ENCODE data around the gene ARFGAP3. TPM values are rescaled to one million over a fixed set of nuclear protein-coding genes. Genes with fewer than 3 reads are reported as not detected.

The ARFGAP3 gene
- total RNA-seq, 1 donor from 2014 or later: 59.5 TPM

- H3K27me3 Mint-ChIP-seq (ENCODE audit: low read depth, unreplicated experiment): no peaks in the 10 kb centered on the region
- peaks cover 2% of the 10 kb centered on the region for H3K4me1 Mint-ChIP-seq (ENCODE audit: low read depth, unreplicated experiment)
- H2AFZ ChIP-seq (ENCODE audit: low read depth, low read length): no peak overlapping the region
- FAIRE-seq (no peak), DNase-seq (ENCODE audit: low read depth) (no peak)
- H3K4me3 ChIP-seq (ENCODE audit: insufficient read depth, low read depth, low read length): no peak overlapping the region
- peaks cover 26% of the 10 kb centered on the region for H3K36me3 ChIP-seq (ENCODE audit: insufficient read depth, low read length)
- H3K27ac ChIP-seq (ENCODE audit: low read depth, low read length): no peak overlapping the region
- H3K4me1 ChIP-seq (ENCODE audit: insufficient read depth, low read length): no peaks in the 10 kb centered on the region
- no peaks in the 10 kb centered on the region for H3K9me3 Mint-ChIP-seq (ENCODE audit: unreplicated experiment)
- TF ChIP-seq EZH2 (IDR thresholded peaks at IDR 0.05; ENCODE audit: insufficient read depth, low read length): no peak
- no peak for TF ChIP-seq CTCF (IDR thresholded peaks at IDR 0.05; ENCODE audit: insufficient read depth, low read depth, low read length)
- H3K9me3 ChIP-seq (ENCODE audit: insufficient read depth, low read depth, low read length): no peaks in the 10 kb centered on the region
- H4K20me1 ChIP-seq (ENCODE audit: insufficient read depth, low read length): peaks cover 38% of the 10 kb centered on the region
- H3K27ac Mint-ChIP-seq (ENCODE audit: unreplicated experiment): no peak overlapping the region
- H3K4me3 Mint-ChIP-seq (ENCODE audit: unreplicated experiment): no peak overlapping the region
- H3K36me3 Mint-ChIP-seq (ENCODE audit: low read depth, unreplicated experiment): peaks cover 20% of the 10 kb centered on the region
- H3K4me2 ChIP-seq (ENCODE audit: low read length): no peak overlapping the region
- H3K9ac ChIP-seq (ENCODE audit: low read length): no peak overlapping the region
- no peaks in the 10 kb centered on the region for H3K79me2 ChIP-seq (ENCODE audit: insufficient read depth, low read length)
- H3K27me3 ChIP-seq (ENCODE audit: insufficient read depth, low read length): no peaks in the 10 kb centered on the region
These were observed 58.0 kb downstream of the ARFGAP3 start for GRCh38 chr22:42799061-42799460.

- Mint-ChIP-seq H3K27me3 (ENCODE audit: low read depth, unreplicated experiment) (no peaks in the 10 kb centered on the region), H3K36me3 (ENCODE audit: low read depth, unreplicated experiment) (peaks cover 19% of the 10 kb centered on the region), H3K4me3 (ENCODE audit: unreplicated experiment) (no peak overlapping the region), H3K4me1 (ENCODE audit: low read depth, unreplicated experiment) (peaks cover 2% of the 10 kb centered on the region), H3K27ac (ENCODE audit: unreplicated experiment) (no peak overlapping the region), H3K9me3 (ENCODE audit: unreplicated experiment) (no peaks in the 10 kb centered on the region)
- Histone ChIP-seq H3K4me1 (ENCODE audit: insufficient read depth, low read length) (no peaks in the 10 kb centered on the region), H2AFZ (ENCODE audit: low read depth, low read length) (no peak overlapping the region), H3K27me3 (ENCODE audit: insufficient read depth, low read length) (no peaks in the 10 kb centered on the region), H3K79me2 (ENCODE audit: insufficient read depth, low read length) (no peaks in the 10 kb centered on the region), H3K27ac (ENCODE audit: low read depth, low read length) (no peak overlapping the region), H3K9me3 (ENCODE audit: insufficient read depth, low read depth, low read length) (no peaks in the 10 kb centered on the region), H3K4me3 (ENCODE audit: insufficient read depth, low read depth, low read length) (no peak overlapping the region), H4K20me1 (ENCODE audit: insufficient read depth, low read length) (peaks cover 32% of the 10 kb centered on the region), H3K9ac (ENCODE audit: low read length) (no peak overlapping the region), H3K4me2 (ENCODE audit: low read length) (no peak overlapping the region), H3K36me3 (ENCODE audit: insufficient read depth, low read length) (peaks cover 19% of the 10 kb centered on the region)
- DNase-seq (ENCODE audit: low read depth) (no peak), FAIRE-seq (no peak)
- no peak for TF ChIP-seq EZH2 (IDR thresholded peaks at IDR 0.05; ENCODE audit: insufficient read depth, low read length)
- no peak for TF ChIP-seq CTCF (IDR thresholded peaks at IDR 0.05; ENCODE audit: insufficient read depth, low read depth, low read length)
These were observed 60.1 kb downstream of the ARFGAP3 start for GRCh38 chr22:42797011-42797410.

GRCh38 chr22:42796081-42796480 is 61.0 kb downstream of the ARFGAP3 start:
- H3K4me1 ChIP-seq (ENCODE audit: insufficient read depth, low read length): no peaks in the 10 kb centered on the region
- Mint-ChIP-seq H3K36me3 (ENCODE audit: low read depth, unreplicated experiment) (peaks cover 16% of the 10 kb centered on the region), H3K4me3 (ENCODE audit: unreplicated experiment) (no peak overlapping the region), H3K9me3 (ENCODE audit: unreplicated experiment) (no peaks in the 10 kb centered on the region), H3K27ac (ENCODE audit: unreplicated experiment) (no peak overlapping the region), H3K4me1 (ENCODE audit: low read depth, unreplicated experiment) (peaks cover 4% of the 10 kb centered on the region), H3K27me3 (ENCODE audit: low read depth, unreplicated experiment) (no peaks in the 10 kb centered on the region)
- DNase-seq (ENCODE audit: low read depth) (no peak), FAIRE-seq (no peak)
- H3K9ac ChIP-seq (ENCODE audit: low read length): no peak overlapping the region
- no peak overlapping the region for H3K4me2 ChIP-seq (ENCODE audit: low read length)
- no peaks in the 10 kb centered on the region for H3K27me3 ChIP-seq (ENCODE audit: insufficient read depth, low read length)
- H3K4me3 ChIP-seq (ENCODE audit: insufficient read depth, low read depth, low read length): no peak overlapping the region
- no peak overlapping the region for H3K27ac ChIP-seq (ENCODE audit: low read depth, low read length)
- peaks cover 19% of the 10 kb centered on the region for H3K36me3 ChIP-seq (ENCODE audit: insufficient read depth, low read length)
- H3K79me2 ChIP-seq (ENCODE audit: insufficient read depth, low read length): no peaks in the 10 kb centered on the region
- no peak overlapping the region for H2AFZ ChIP-seq (ENCODE audit: low read depth, low read length)
- H3K9me3 ChIP-seq (ENCODE audit: insufficient read depth, low read depth, low read length): no peaks in the 10 kb centered on the region
- H4K20me1 ChIP-seq (ENCODE audit: insufficient read depth, low read length): peaks cover 27% of the 10 kb centered on the region
- TF ChIP-seq EZH2 (IDR thresholded peaks at IDR 0.05; ENCODE audit: insufficient read depth, low read length) (no peak), CTCF (IDR thresholded peaks at IDR 0.05; ENCODE audit: insufficient read depth, low read depth, low read length) (no peak)
